Panc1 (cell line): ENCODE measurements around the gene KMT2B. TPM values are rescaled to one million over a fixed set of nuclear protein-coding genes. Genes with fewer than 3 reads are reported as not detected.

Source experiments
- ATAC-seq: fragments of 200-7000 bp; cut with Tn5 transposase; 2 replicates; pipeline ENCODE4 v1.9.1; 2020; ENCODE audit warnings: mild to moderate bottlenecking, moderate library complexity
- BruUV-seq: library from RNA; stranded (reverse); fragments of 400-500 nt; replicated peaks from 2 replicates; lab custom pipeline; 2021; lab: Mats Ljungman, UMichigan
- CTCF ChIA-PET: fragments of 300-600 bp; sonication (Branson Sonifier 250); formaldehyde crosslinking; loops from one replicate; lab custom pipeline; 2022; ENCODE audit warnings: antibody characterized with exemption; lab: Charles Lee
- POLR2A ChIA-PET: fragments of 300-600 bp; sonication (Branson Sonifier 250); formaldehyde crosslinking; loops from one replicate; lab custom pipeline; 2022; ENCODE audit warnings: antibody characterized with exemption; lab: Charles Lee
- DNase-seq: peaks from one replicate; pipeline ENCODE4 v3.0.0-alpha.2; 2010; ENCODE audit warnings: low read depth, low spot score
- H3K27ac ChIP-seq: 2 replicates; pipeline ENCODE4 v1.5.1; 2011; ENCODE audit warnings: mild to moderate bottlenecking, low read length, inconsistent platforms
- H3K27me3 ChIP-seq: fragments of 200-500 bp; sonication (Bioruptor generic); 2 replicates; pipeline ENCODE4 v1.6.0; 2014; ENCODE audit warnings: low read length, inconsistent platforms; ENCODE audit not compliant: control insufficient read depth, insufficient read depth
- H3K36me3 ChIP-seq: fragments of 200-500 bp; sonication (Bioruptor generic); 2 replicates; pipeline ENCODE4 v1.5.1; 2014; ENCODE audit warnings: inconsistent platforms, mild to moderate bottlenecking, low read length, moderate library complexity; ENCODE audit not compliant: control insufficient read depth, insufficient read depth
- H3K4me1 ChIP-seq: 2 replicates; pipeline ENCODE4 v1.5.1; 2011; ENCODE audit warnings: inconsistent platforms, mild to moderate bottlenecking, low read length, moderate library complexity; ENCODE audit not compliant: control insufficient read depth, insufficient read depth
- H3K4me3 ChIP-seq, 2 experiments: 2 replicates each; pipeline ENCODE4 v1.5.1; 2011 to 2012; ENCODE audit warnings: low read depth in 2 of 2, low read length in 2 of 2, mild to moderate bottlenecking in 2 of 2, inconsistent platforms in 1 of 2, moderate library complexity in 1 of 2
- H3K9me3 ChIP-seq: fragments of 200-500 bp; sonication (Bioruptor generic); 2 replicates; pipeline ENCODE4 v1.5.1; 2014; ENCODE audit warnings: low read depth, mild to moderate bottlenecking, inconsistent platforms, low read length, moderate library complexity; ENCODE audit not compliant: control insufficient read depth, insufficient read depth
- CTCF ChIP-seq: fragments of 450-650 bp; IDR thresholded peaks from 2 replicates; pipeline ENCODE4 v1.5.1; 2017; ENCODE audit warnings: mild to moderate bottlenecking
- POLR2AphosphoS5 ChIP-seq: IDR thresholded peaks from 2 replicates; pipeline ENCODE4 v1.6.1; 2012; ENCODE audit warnings: mild to moderate bottlenecking, low read depth, low read length, moderate library complexity
- REST ChIP-seq, 2 experiments: IDR thresholded peaks; 2 replicates each; pipeline ENCODE4 v1.6.1; 2011 to 2012; ENCODE audit warnings: low read depth in 2 of 2, control low read depth in 1 of 2, low read length in 1 of 2, mild to moderate bottlenecking in 1 of 2, moderate library complexity in 1 of 2; ENCODE audit not compliant: insufficient read depth in 1 of 2
- SIN3A ChIP-seq: IDR thresholded peaks from 2 replicates; pipeline ENCODE4 v1.6.1; 2012; ENCODE audit warnings: low read depth, mild to moderate bottlenecking, low read length, moderate library complexity, borderline replicate concordance; ENCODE audit not compliant: insufficient read depth
- TCF7L2 ChIP-seq: IDR thresholded peaks from 2 replicates; pipeline ENCODE4 v1.6.1; 2011; ENCODE audit warnings: mild to moderate bottlenecking, low read depth, low read length, inconsistent platforms
- in situ Hi-C: cut with HindIII; loops from 2 replicates; pipeline ENCODE4 v1.10.0; 2016; ENCODE audit warnings: low sequenced_read_pairs, low pct_unique_long_range_greater_than_20kb
- intact Hi-C: fragments of 100-400 bp; cut with micrococcal nuclease; formaldehyde crosslinking; loops from one replicate; pipeline ENCODE4 v1.10.0; 2022; ENCODE audit not compliant: unreplicated experiment
- total RNA-seq: library from RNA; stranded (reverse); gene quantifications from one replicate; pipeline ENCODE4 v1.2.1, GENCODE V29; 2021; ENCODE audit not compliant: unreplicated experiment

Gene KMT2B
- total RNA-seq, 1 experiment from 2014 or later, result 68.8 TPM

- ATAC-seq (no peak), DNase-seq (no peak)
- no peaks in the 10 kb centered on the region for H3K27me3 ChIP-seq
- H3K4me3 ChIP-seq, result peak overlapping the region; percentile 81 to 85
- ChIA-PET POLR2A (interaction anchor here (0.6 to 1.0 kb wide), 3 partner anchors 27 to 192 kb away, joined by 3 to 5 read pairs (median 4); partner anchors contain the start of genes PSENEN and U2AF1L4), CTCF (no interaction called here)
- intact Hi-C loops (loop anchor here (10.0 kb wide), 1 partner anchor 164 kb away; no protein-coding TSS in a partner anchor), in situ Hi-C loops (no loop called here)
- TF ChIP-seq CTCF (no peak), SIN3A (no peak), POLR2AphosphoS5 (no peak), REST (IDR thresholded peaks at IDR 0.05; ENCODE audit: insufficient read depth in 1 of 2, low read depth in 2 of 2, low read length in 1 of 2) (no peak), TCF7L2 (no peak)
- H3K9me3 ChIP-seq, result no peaks in the 10 kb centered on the region
- peaks cover 16% of the 10 kb centered on the region for H3K4me1 ChIP-seq
- BruUV-seq, result no TSS peak
- peaks cover 13% of the 10 kb centered on the region; the same call in 1 of the 2 replicates for H3K36me3 ChIP-seq
- peak overlapping the region; percentile 80 for H3K27ac ChIP-seq
Measured at GRCh38 chr19:35718345-35719041, 690 bp downstream of the KMT2B start.

- TF ChIP-seq POLR2AphosphoS5 (no peak), REST (IDR thresholded peaks at IDR 0.05; ENCODE audit: insufficient read depth in 1 of 2, low read depth in 2 of 2, low read length in 1 of 2) (no peak), CTCF (no peak), SIN3A (no peak), TCF7L2 (no peak)
- peaks cover 16% of the 10 kb centered on the region; the same call in 1 of the 2 replicates for H3K36me3 ChIP-seq
- in situ Hi-C loops (no loop called here), intact Hi-C loops (loop anchor here (10.0 kb wide), 1 partner anchor 165 kb away; no protein-coding TSS in a partner anchor)
- CTCF ChIA-PET, result no interaction called here
- H3K9me3 ChIP-seq, result no peaks in the 10 kb centered on the region
- TSS peak; percentile 67 for BruUV-seq
- POLR2A ChIA-PET, result interaction anchor here (1.0 kb wide), 1 partner anchor 26 kb away, joined by 3 read pairs; the partner anchor contains the start of genes PSENEN and U2AF1L4
- peaks cover 16% of the 10 kb centered on the region for H3K4me1 ChIP-seq
- peak overlapping the region; percentile 80 for H3K27ac ChIP-seq
- H3K4me3 ChIP-seq, result peak overlapping the region; percentile 81 to 85
- ATAC-seq (no peak), DNase-seq (no peak)
- no peaks in the 10 kb centered on the region for H3K27me3 ChIP-seq
Measured at GRCh38 chr19:35719402-35720162, 1.8 kb downstream of the KMT2B start.
